HepG2 (cell line): ENCODE results near the gene APOA1. TPM values are rescaled to one million over a fixed set of nuclear protein-coding genes. Genes with fewer than 3 reads are reported as not detected.
A peak's percentile ranks its signal among the peaks of the same experiment; 100 is the strongest.

Source experiments
- ARNT ChIP-seq: fragments of 450-650 bp; IDR thresholded peaks from 2 replicates; pipeline ENCODE4 v1.6.1; 2017
- CBX1 ChIP-seq: IDR thresholded peaks from one replicate; pipeline ENCODE4 v1.6.1; 2016; ENCODE audit warnings: antibody characterized with exemption, low read depth
- GLMP ChIP-seq: sonication (generic); formaldehyde crosslinking; IDR thresholded peaks from 2 replicates; pipeline ENCODE4 v1.9.0; 2021; ENCODE audit warnings: missing genetic modification reagents, mild to moderate bottlenecking, borderline replicate concordance
- JDP2 ChIP-seq: sonication (generic); formaldehyde crosslinking; IDR thresholded peaks from 2 replicates; pipeline ENCODE4 v1.8.1; 2022; ENCODE audit warnings: missing genetic modification reagents, borderline replicate concordance
- KLF12 ChIP-seq: sonication (generic); formaldehyde crosslinking; IDR thresholded peaks from 2 replicates; pipeline ENCODE4 v1.4.0; 2020; ENCODE audit warnings: missing genetic modification reagents, borderline replicate concordance
- MATR3 ChIP-seq: sonication (generic); formaldehyde crosslinking; IDR thresholded peaks from 2 replicates; pipeline ENCODE4 v1.4.0; 2020; ENCODE audit warnings: missing genetic modification reagents
- RBM39 ChIP-seq: fragments of 200-400 bp; formaldehyde crosslinking; IDR thresholded peaks from one replicate; pipeline ENCODE4 v1.6.1; 2018; ENCODE audit warnings: antibody characterized with exemption, mild to moderate bottlenecking, low read depth, low read length; ENCODE audit not compliant: poor library complexity, severe bottlenecking
- RORA ChIP-seq: sonication (generic); formaldehyde crosslinking; IDR thresholded peaks from 2 replicates; pipeline ENCODE4 v1.5.0; 2020; ENCODE audit warnings: mild to moderate bottlenecking, missing genetic modification reagents, moderate library complexity
- TBX2 ChIP-seq: sonication (generic); formaldehyde crosslinking; IDR thresholded peaks from 2 replicates; pipeline ENCODE4 v1.5.0; 2020; ENCODE audit warnings: missing genetic modification reagents, mild to moderate bottlenecking, borderline replicate concordance
- THAP11 ChIP-seq: IDR thresholded peaks from 2 replicates; pipeline ENCODE4 v1.6.1; 2016; ENCODE audit warnings: missing biosample characterization, missing genetic modification reagents
- U2AF1 ChIP-seq: fragments of 200-400 bp; formaldehyde crosslinking; optimal IDR thresholded peaks from 2 replicates; pipeline ENCODE3; 2017; ENCODE audit warnings: mild to moderate bottlenecking, low read depth, low read length
- YY1 ChIP-seq: IDR thresholded peaks from 2 replicates; pipeline ENCODE4 v1.6.1; 2011; ENCODE audit warnings: low read length, low read depth, moderate library complexity, mild to moderate bottlenecking; ENCODE audit not compliant: insufficient read depth, insufficient replicate concordance
- ZC3H4 ChIP-seq: sonication (generic); formaldehyde crosslinking; IDR thresholded peaks from 2 replicates; pipeline ENCODE4 v1.4.0; 2020; ENCODE audit warnings: missing genetic modification reagents, borderline replicate concordance
- ZNF235 ChIP-seq: sonication (generic); formaldehyde crosslinking; IDR thresholded peaks from 2 replicates; pipeline ENCODE4 v1.8.1; 2023; ENCODE audit warnings: mild to moderate bottlenecking, missing genetic modification reagents, borderline replicate concordance
- ZNF382 ChIP-seq: sonication (generic); formaldehyde crosslinking; IDR thresholded peaks from 2 replicates; pipeline ENCODE4 v1.5.0; 2020; ENCODE audit warnings: missing genetic modification reagents, mild to moderate bottlenecking, borderline replicate concordance
- ZNF776 ChIP-seq: sonication (generic); formaldehyde crosslinking; IDR thresholded peaks from 2 replicates; pipeline ENCODE4 v1.4.0; 2020; ENCODE audit warnings: mild to moderate bottlenecking, missing genetic modification reagents
- ZNF784 ChIP-seq: sonication (generic); formaldehyde crosslinking; IDR thresholded peaks from 2 replicates; pipeline ENCODE4 v1.5.1; 2020; ENCODE audit warnings: missing genetic modification reagents, mild to moderate bottlenecking, borderline replicate concordance
- polyA plus RNA-seq, 8 experiments: library from polyadenylated mRNA; depleted of rRNA in 3 of 8; stranded (reverse) in 7 of 8; unstranded in 1 of 8; fragments of >200 nt; fragmentation: Illumina TruSeq in 4 of 8; extraction: Trizol in 4 of 8; gene quantifications; 2 replicates each; pipeline versions ENCODE4 v1.2.1 to v1.2.3, GENCODE V29; 2011 to 2016; ENCODE audit warnings: low read depth in 4 of 8, missing spikeins in 1 of 8, mixed read lengths in 1 of 8; ENCODE audit not compliant: insufficient read depth in 1 of 8
- total RNA-seq, 5 experiments: library from RNA; depleted of rRNA; stranded (reverse); fragments of >200 nt; fragmentation: Illumina TruSeq; extraction: Trizol; gene quantifications; 2 replicates each; pipeline ENCODE4 v1.2.3, GENCODE V29; 2016; ENCODE audit warnings: low read depth in 1 of 5
- TF ChIP-seq, protein P1 (sequence below): sonication (generic); formaldehyde crosslinking; IDR thresholded peaks from 2 replicates; pipeline ENCODE4 v1.9.0; 2021; ENCODE audit warnings: missing genetic modification reagents, borderline replicate concordance
- TF ChIP-seq, protein P2 (sequence below): sonication (generic); formaldehyde crosslinking; IDR thresholded peaks from 2 replicates; pipeline ENCODE4 v1.5.0; 2020; ENCODE audit warnings: missing genetic modification reagents
- TF ChIP-seq, protein P3 (sequence below): sonication (generic); formaldehyde crosslinking; IDR thresholded peaks from 2 replicates; pipeline ENCODE4 v1.5.1; 2020; ENCODE audit warnings: mild to moderate bottlenecking, missing genetic modification reagents, borderline replicate concordance

Gene APOA1
- total and polyA plus RNA-seq, 2 of the 13 experiments (the other 11 are each of a cell fraction or from before 2014, with no cell fraction given): 1,973 to 5,485 TPM

DNA sequence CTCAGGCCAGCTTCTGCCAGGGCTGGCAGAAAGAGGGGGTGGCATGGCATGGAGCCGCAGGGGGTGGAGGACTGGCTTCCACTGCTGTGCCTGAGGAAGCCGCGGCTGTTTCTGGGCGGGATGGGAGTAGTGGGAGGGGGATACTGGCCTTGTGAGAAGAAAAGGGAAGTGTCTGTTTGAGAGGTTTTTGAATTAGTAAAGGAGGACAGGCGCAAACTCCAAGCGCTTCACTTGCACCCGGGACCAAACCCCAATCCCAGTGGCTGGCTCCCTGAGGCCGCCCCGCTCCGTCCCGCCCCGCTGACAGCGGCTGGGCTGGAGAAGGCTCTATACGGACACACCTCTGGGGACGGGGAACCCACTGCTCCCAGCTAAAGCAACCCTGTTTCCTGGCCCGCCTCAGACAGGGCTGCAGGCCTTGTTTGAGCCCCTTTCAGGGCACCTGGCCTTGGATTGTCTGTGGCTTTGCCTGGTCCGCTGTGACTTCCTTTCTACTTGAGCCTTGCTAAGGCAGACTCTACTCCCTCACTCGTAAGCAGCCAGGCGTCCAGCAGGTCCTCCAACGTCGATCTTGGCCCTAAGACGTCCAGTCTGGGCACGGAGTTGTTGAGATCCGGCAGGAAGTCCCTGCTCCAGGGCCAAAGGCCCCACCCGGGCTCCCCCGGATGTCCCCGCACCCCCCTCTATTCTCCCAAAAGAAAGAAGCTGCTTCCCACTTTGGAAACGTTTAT lies 2.2 kb downstream of the APOA1 start (continued):
- TF ChIP-seq, protein P1, sequence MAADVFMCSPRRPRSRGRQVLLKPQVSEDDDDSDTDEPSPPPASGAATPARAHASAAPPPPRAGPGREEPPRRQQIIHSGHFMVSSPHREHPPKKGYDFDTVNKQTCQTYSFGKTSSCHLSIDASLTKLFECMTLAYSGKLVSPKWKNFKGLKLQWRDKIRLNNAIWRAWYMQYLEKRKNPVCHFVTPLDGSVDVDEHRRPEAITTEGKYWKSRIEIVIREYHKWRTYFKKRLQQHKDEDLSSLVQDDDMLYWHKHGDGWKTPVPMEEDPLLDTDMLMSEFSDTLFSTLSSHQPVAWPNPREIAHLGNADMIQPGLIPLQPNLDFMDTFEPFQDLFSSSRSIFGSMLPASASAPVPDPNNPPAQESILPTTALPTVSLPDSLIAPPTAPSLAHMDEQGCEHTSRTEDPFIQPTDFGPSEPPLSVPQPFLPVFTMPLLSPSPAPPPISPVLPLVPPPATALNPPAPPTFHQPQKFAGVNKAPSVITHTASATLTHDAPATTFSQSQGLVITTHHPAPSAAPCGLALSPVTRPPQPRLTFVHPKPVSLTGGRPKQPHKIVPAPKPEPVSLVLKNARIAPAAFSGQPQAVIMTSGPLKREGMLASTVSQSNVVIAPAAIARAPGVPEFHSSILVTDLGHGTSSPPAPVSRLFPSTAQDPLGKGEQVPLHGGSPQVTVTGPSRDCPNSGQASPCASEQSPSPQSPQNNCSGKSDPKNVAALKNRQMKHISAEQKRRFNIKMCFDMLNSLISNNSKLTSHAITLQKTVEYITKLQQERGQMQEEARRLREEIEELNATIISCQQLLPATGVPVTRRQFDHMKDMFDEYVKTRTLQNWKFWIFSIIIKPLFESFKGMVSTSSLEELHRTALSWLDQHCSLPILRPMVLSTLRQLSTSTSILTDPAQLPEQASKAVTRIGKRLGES (CRISPR knock-in tag): no peak
- TF ChIP-seq ZNF784 (CRISPR knock-in tag): no peak
- TF ChIP-seq RORA (CRISPR knock-in tag): no peak
- TF ChIP-seq, protein P2, sequence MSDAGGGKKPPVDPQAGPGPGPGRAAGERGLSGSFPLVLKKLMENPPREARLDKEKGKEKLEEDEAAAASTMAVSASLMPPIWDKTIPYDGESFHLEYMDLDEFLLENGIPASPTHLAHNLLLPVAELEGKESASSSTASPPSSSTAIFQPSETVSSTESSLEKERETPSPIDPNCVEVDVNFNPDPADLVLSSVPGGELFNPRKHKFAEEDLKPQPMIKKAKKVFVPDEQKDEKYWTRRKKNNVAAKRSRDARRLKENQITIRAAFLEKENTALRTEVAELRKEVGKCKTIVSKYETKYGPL: no peak
- TF ChIP-seq TBX2 (CRISPR knock-in tag): no peak; the same call in 1 of the 2 replicates
- TF ChIP-seq CBX1: no peak
- peak; percentile 2; the same call in 1 of the 2 replicates for TF ChIP-seq ZC3H4 (CRISPR knock-in tag)
- TF ChIP-seq, protein P3, sequence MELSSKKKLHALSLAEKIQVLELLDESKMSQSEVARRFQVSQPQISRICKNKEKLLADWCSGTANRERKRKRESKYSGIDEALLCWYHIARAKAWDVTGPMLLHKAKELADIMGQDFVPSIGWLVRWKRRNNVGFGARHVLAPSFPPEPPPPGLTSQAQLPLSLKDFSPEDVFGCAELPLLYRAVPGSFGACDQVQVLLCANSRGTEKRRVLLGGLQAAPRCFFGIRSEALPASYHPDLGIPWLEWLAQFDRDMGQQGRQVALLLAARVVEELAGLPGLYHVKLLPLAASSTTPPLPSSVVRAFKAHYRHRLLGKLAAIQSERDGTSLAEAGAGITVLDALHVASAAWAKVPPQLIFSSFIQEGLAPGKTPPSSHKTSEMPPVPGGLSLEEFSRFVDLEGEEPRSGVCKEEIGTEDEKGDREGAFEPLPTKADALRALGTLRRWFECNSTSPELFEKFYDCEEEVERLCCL (CRISPR knock-in tag): no peak
- no peak for TF ChIP-seq MATR3 (CRISPR knock-in tag)
- TF ChIP-seq ARNT: no peak
- TF ChIP-seq GLMP (CRISPR knock-in tag): no peak
- TF ChIP-seq YY1: no peak
- no peak for TF ChIP-seq RBM39
- peak; percentile 31; the same call in 1 of the 2 replicates for TF ChIP-seq ZNF235 (CRISPR knock-in tag)
- TF ChIP-seq JDP2 (CRISPR knock-in tag): no peak
- TF ChIP-seq ZNF776 (CRISPR knock-in tag): no peak
- no peak for TF ChIP-seq KLF12 (CRISPR knock-in tag)
- TF ChIP-seq THAP11: no peak
- TF ChIP-seq ZNF382: no peak
- no peak for TF ChIP-seq U2AF1
